ENCODE results near the gene CRKL.
A peak's percentile ranks its signal among the peaks of the same experiment; 100 is the strongest.

The CRKL gene

GRCh38 chr22:20909543-20910303, 7.5 kb upstream of the CRKL start:
- TF ChIP-seq, protein P1, sequence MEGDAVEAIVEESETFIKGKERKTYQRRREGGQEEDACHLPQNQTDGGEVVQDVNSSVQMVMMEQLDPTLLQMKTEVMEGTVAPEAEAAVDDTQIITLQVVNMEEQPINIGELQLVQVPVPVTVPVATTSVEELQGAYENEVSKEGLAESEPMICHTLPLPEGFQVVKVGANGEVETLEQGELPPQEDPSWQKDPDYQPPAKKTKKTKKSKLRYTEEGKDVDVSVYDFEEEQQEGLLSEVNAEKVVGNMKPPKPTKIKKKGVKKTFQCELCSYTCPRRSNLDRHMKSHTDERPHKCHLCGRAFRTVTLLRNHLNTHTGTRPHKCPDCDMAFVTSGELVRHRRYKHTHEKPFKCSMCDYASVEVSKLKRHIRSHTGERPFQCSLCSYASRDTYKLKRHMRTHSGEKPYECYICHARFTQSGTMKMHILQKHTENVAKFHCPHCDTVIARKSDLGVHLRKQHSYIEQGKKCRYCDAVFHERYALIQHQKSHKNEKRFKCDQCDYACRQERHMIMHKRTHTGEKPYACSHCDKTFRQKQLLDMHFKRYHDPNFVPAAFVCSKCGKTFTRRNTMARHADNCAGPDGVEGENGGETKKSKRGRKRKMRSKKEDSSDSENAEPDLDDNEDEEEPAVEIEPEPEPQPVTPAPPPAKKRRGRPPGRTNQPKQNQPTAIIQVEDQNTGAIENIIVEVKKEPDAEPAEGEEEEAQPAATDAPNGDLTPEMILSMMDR (IDR thresholded peaks at IDR 0.05; ENCODE audit: insufficient read depth, low read depth, low read length, missing control alignments), result no peak
- no peak for DNase-seq (ENCODE audit: low read depth)
- H3K4me3 ChIP-seq (ENCODE audit: low read length), result no peak overlapping the region

DNA sequence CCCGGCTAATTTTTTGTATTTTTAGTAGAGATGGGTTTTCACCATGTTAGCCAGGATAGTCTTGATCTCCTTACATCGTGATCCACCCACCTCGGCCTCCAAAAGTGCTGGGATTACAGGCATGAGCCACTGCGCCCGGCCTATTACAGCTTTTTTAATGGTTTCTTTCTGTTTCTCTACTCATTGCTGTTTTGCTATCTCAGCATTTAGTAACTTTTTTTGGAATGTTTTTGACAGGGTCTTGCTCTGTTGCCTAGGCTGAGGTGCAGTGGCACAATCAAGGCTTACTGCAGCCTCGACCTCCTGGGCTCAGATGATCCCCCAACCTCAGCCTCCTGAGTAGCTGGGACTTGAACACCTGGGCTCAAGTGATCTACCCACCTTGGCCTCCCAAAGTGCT, 4.7 kb upstream of the CRKL start:
- no peak for DNase-seq (ENCODE audit: low read depth)
- TF ChIP-seq, protein P1 (IDR thresholded peaks at IDR 0.05; ENCODE audit: insufficient read depth, low read depth, low read length, missing control alignments), result no peak
- no peak overlapping the region for H3K4me3 ChIP-seq (ENCODE audit: low read length)

DNA sequence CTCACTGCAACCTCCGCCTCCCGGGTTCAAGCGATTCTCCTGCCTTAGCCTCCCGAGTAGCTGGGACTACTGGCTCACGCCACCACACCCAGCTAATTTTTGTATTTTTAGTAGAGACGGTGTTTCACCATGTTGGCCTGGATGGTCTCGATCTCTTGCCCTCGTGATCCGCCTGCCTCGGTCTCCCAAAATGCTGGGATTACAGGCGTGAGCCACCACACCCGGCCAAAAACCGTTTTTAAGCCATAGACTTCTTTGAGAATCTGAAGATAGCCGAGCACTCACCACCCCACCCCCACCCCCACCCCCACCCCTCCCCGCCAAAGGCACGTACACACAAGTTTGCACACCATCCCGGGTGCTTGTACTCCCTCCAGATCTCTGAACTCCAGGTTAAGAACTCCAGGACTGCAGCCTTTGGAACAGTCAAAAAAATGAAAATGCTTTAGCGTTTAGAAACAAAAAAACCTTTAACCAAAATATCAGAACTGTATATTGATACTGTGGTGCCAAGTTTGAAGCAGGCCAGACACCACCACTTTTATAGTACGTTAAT, 1.5 kb downstream of the CRKL start:
- peak; percentile 35 for DNase-seq (ENCODE audit: low read depth)
- H3K4me3 ChIP-seq (ENCODE audit: low read length), result peak overlapping the region; percentile 85
- TF ChIP-seq, protein P1 (IDR thresholded peaks at IDR 0.05; ENCODE audit: insufficient read depth, low read depth, low read length, missing control alignments), result no peak

GRCh38 chr22:20919718-20920117, 2.5 kb downstream of the CRKL start:
- H3K4me3 ChIP-seq (ENCODE audit: low read length), result peak overlapping the region; percentile 85
- TF ChIP-seq, protein P1 (IDR thresholded peaks at IDR 0.05; ENCODE audit: insufficient read depth, low read depth, low read length, missing control alignments), result no peak
- no peak for DNase-seq (ENCODE audit: low read depth)

- DNase-seq (ENCODE audit: low read depth), result no peak
- H3K4me3 ChIP-seq (ENCODE audit: low read length), result peak overlapping the region; percentile 85
- TF ChIP-seq, protein P1 (IDR thresholded peaks at IDR 0.05; ENCODE audit: insufficient read depth, low read depth, low read length, missing control alignments), result no peak
These were observed 3.6 kb downstream of the CRKL start for GRCh38 chr22:20920881-20921203.

GRCh38 chr22:20922141-20922751, 5.0 kb downstream of the CRKL start:
- no peak overlapping the region for H3K4me3 ChIP-seq (ENCODE audit: low read length)
- DNase-seq (ENCODE audit: low read depth), result no peak
- TF ChIP-seq, protein P1 (IDR thresholded peaks at IDR 0.05; ENCODE audit: insufficient read depth, low read depth, low read length, missing control alignments), result no peak

All from epithelial cell of esophagus (primary cell).